ENCODE results near the gene AAR2.
A peak's percentile ranks its signal among the peaks of the same experiment; 100 is the strongest.

The AAR2 gene

DNA sequence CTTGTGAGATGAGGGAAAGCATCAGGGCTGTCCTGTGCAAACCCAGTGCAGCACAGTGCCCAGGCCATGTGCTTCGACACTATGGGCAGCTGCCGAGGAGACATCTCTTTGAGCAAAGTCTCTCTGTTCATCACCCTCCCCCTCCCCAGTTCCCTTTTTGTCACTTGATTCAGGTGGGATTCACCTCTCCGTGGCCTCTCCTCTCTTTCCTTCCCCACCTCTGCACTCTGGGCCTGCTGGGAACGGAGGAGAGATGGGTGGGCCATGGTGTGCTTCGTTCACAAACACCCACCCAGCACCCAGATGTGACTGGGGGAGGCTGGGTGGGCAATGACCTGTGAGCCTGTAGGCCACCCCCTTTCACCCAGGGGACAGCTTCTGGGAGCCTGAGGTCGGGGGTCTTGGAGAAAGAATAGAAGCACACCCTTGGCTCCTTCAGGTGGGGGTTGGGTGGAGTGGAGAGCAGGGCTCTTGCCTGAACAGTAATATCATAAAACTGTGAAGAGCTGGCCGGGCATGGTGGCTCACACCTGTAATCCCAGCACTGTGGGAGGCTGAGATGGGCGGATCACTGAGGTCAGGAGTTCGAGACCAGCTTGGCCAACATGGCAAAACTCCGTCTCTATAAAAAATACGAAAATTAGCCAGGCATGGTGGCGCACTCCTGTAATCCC lies 36.4 kb downstream of the AAR2 start:
- DNase-seq (ENCODE audit: low spot score): no peak

DNA sequence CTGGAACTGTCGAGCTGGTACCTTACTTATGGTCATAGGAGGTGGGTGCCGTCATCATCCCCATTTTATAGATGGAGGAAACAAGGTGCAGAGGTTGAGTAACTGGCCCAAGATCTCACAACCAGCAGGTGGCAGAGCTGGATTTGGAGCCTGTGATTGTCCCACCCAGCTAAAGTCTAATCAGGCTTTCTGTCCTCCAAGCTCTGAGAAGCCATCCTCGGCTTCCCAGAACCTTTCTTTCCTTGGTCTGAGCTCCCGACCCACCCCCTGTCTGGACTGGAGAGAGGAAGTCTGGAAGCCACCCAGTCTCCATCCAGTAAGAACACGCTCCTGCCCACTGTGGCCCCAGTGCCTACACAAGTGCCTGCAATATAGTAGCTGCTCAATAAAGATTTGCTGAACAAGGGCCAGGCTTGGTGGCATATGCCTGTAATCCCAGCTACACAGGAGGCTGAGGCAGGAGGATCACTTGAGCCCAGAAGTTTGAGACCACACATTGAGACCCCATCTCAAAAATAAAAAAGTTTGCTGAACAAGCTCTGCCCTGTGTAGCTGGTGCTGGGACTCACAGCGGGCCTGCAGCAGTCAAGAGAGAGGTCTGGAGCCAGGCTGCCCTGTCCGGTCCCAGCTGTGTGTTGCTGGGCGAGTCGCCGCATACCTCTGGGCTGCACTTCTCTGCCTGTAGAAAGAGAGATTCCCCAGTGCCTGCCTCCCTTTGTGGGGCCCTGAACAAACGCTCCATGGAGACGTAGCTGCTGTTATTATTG lies 37.3 kb downstream of the AAR2 start:
- DNase-seq (ENCODE audit: low spot score): peak; percentile 44
- TF ChIP-seq, protein P1, sequence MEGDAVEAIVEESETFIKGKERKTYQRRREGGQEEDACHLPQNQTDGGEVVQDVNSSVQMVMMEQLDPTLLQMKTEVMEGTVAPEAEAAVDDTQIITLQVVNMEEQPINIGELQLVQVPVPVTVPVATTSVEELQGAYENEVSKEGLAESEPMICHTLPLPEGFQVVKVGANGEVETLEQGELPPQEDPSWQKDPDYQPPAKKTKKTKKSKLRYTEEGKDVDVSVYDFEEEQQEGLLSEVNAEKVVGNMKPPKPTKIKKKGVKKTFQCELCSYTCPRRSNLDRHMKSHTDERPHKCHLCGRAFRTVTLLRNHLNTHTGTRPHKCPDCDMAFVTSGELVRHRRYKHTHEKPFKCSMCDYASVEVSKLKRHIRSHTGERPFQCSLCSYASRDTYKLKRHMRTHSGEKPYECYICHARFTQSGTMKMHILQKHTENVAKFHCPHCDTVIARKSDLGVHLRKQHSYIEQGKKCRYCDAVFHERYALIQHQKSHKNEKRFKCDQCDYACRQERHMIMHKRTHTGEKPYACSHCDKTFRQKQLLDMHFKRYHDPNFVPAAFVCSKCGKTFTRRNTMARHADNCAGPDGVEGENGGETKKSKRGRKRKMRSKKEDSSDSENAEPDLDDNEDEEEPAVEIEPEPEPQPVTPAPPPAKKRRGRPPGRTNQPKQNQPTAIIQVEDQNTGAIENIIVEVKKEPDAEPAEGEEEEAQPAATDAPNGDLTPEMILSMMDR (IDR thresholded peaks at IDR 0.05; ENCODE audit: extremely low read depth, missing control alignments): no peak

More for the DNA sequence above, 36.4 kb downstream of the AAR2 start:
- TF ChIP-seq, protein P1 (IDR thresholded peaks at IDR 0.05; ENCODE audit: extremely low read depth, missing control alignments): no peak

- TF ChIP-seq, protein P1 (IDR thresholded peaks at IDR 0.05; ENCODE audit: extremely low read depth, missing control alignments): no peak
- DNase-seq (ENCODE audit: low spot score): no peak
These were observed 38.0 kb downstream of the AAR2 start for GRCh38 chr20:36274181-36274841.

DNA sequence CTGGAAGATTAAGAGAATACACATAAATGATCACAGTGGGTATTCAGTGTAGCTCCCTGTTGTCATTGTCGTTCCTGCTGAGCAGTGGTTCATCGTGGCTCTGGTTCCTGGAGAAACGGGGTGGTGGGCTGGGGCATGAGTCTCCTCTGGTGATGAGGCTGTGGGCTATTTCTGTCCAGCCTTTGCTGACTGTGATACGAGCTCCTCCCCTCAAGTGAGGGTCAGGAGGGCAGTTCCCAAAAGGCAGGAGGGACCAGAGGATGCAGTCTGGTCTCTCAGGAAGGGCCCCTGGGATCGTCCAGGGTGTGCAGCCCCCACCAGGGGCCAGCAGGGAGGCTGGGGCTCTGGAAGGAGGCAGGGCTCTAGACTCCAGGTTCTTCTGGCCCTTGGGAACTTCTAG lies 38.7 kb downstream of the AAR2 start:
- DNase-seq (ENCODE audit: low spot score): no peak
- TF ChIP-seq, protein P1 (IDR thresholded peaks at IDR 0.05; ENCODE audit: extremely low read depth, missing control alignments): no peak

DNA sequence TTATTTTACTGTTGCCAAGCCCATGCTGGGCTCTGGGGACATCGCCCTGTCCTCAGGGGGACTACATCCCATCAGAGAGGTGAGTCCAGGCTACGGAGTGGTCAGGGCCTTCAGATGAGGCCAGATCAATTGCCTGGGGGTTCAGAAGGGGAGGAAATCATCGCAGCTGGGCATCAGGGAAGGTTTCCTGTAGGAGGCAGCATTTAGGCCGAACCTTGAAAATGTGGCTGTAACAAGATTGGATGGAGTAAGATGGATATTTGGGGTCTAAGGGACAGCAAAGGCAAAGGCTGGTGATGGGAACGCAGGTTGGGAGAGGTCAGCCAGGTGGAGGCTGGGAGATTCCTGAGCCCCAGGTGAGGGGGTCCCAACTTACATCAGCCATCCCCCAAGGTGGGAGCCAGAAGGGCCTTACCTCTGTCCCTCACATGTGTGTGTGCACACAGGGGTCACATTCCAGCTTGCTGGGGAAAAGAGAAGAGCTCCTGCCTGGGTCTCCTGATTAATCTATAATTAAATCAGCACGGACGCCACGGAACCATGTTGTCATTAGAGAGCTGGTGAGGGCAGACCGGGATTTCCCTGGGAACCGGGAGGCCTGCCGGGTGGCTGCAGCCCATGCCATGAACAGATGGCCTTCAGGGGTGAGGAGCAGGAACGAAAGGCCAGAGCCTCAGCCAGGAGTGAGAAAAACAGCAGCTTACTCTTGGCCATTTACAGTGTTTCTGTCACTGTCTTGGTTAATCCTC lies 39.3 kb downstream of the AAR2 start:
- DNase-seq (ENCODE audit: low spot score): no peak
- TF ChIP-seq, protein P1 (IDR thresholded peaks at IDR 0.05; ENCODE audit: extremely low read depth, missing control alignments): no peak

- TF ChIP-seq, protein P1 (IDR thresholded peaks at IDR 0.05; ENCODE audit: extremely low read depth, missing control alignments): no peak
- no peak for DNase-seq (ENCODE audit: low spot score)
These were observed 41.3 kb downstream of the AAR2 start for GRCh38 chr20:36277546-36277945.
